ENCODE results near the gene ZDHHC4.

DNA sequence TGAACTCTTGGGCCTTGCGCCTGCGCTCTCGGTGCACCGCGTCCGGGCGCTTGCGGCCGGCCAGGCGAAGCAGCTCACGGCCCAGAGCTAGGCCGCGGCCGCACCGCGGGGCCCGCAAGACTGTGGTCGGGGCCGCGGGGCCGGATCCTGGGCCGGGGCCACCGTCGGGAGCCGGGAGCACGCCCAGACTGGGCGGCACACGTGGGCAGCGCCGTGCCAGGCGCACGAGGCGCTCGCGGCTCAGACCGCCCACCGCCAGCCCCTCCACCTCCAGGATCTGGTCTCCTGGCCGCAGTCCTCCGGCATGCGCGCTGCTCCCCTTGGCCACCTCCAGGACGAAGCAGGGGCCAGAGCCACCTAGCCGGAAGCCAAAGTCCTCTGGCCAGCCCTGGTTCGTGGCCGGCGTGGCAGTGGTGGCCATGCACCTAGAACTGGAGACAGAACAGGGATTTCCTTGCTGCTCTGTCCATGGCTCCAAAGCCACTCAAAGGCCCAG, 26.2 kb upstream of the ZDHHC4 start, which contains the start of gene GRID2IP:
- TF ChIP-seq, protein P1, sequence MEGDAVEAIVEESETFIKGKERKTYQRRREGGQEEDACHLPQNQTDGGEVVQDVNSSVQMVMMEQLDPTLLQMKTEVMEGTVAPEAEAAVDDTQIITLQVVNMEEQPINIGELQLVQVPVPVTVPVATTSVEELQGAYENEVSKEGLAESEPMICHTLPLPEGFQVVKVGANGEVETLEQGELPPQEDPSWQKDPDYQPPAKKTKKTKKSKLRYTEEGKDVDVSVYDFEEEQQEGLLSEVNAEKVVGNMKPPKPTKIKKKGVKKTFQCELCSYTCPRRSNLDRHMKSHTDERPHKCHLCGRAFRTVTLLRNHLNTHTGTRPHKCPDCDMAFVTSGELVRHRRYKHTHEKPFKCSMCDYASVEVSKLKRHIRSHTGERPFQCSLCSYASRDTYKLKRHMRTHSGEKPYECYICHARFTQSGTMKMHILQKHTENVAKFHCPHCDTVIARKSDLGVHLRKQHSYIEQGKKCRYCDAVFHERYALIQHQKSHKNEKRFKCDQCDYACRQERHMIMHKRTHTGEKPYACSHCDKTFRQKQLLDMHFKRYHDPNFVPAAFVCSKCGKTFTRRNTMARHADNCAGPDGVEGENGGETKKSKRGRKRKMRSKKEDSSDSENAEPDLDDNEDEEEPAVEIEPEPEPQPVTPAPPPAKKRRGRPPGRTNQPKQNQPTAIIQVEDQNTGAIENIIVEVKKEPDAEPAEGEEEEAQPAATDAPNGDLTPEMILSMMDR (IDR thresholded peaks at IDR 0.05; ENCODE audit: extremely low read depth in 1 of 2, insufficient read depth in 1 of 2, low read depth in 1 of 2, low read length in 2 of 2): no peak
- TF ChIP-seq POLR2A (IDR thresholded peaks at IDR 0.05; ENCODE audit: low read depth, low read length): no peak
- no peak for TF ChIP-seq POLR2AphosphoS5 (IDR thresholded peaks at IDR 0.05; ENCODE audit: insufficient read depth, low read depth, low read length)
- no peak for TF ChIP-seq EZH2 (IDR thresholded peaks at IDR 0.05; ENCODE audit: borderline replicate concordance, low read depth, low read length, severe bottlenecking)
- no peak for TF ChIP-seq MAX (IDR thresholded peaks at IDR 0.05; ENCODE audit: insufficient read depth, insufficient read length)
- TF ChIP-seq GATA2 (IDR thresholded peaks at IDR 0.05; ENCODE audit: insufficient read depth, insufficient read length, low read depth, low read length): no peak
- TF ChIP-seq JUN (IDR thresholded peaks at IDR 0.05; ENCODE audit: borderline replicate concordance, insufficient read depth, insufficient read length, low read depth): no peak

Data from endothelial cell of umbilical vein (primary cell).